ENCODE measurements around the gene REEP1. TPM values are rescaled to one million over a fixed set of nuclear protein-coding genes. Genes with fewer than 3 reads are reported as not detected.

REEP1 gene
- total RNA-seq, 2 experiments from 2014 or later = not detected

DNA sequence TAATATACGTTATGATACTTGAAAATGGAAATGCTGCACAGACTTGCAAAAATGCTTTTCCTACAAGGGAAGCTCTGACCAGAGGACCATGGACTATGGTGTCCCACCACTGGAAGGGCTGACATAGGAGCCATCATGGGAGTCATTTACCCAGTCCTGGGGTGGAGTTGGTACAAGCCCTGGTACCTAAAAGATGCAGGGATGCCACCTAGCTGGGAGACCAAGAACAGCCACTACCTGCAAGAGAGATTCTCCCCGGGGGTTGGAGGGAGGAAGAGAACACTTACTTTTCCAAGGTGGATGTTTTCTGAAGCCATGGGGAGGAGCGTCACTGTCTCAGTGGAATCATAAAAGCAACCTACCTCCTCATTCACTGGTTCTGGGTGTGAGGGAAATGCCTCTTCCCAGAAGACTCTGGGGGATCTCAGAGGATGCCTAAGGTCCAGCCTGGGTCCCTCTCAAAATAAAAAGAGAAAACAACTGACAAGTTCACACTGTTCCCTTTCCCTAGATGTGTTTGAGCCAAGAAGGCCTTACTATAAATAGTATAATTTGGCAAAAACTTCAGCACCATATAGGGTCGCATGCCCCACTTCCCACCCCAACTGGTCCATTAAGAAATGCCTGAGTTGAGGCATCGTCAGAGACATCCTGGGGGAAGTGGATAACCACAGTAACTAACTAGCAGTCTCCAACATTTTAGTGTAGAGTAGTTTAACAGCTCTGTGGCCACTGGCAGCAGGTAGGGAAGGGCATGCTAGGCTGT lies 39.9 kb downstream of the REEP1 start:
- ChIA-PET CTCF (ENCODE audit: unreplicated experiment) (no interaction called here), POLR2A (interaction anchor here (1.0 kb wide), 2 partner anchors 10 to 83 kb away, joined by 3 to 4 read pairs; no protein-coding TSS in a partner anchor)

DNA sequence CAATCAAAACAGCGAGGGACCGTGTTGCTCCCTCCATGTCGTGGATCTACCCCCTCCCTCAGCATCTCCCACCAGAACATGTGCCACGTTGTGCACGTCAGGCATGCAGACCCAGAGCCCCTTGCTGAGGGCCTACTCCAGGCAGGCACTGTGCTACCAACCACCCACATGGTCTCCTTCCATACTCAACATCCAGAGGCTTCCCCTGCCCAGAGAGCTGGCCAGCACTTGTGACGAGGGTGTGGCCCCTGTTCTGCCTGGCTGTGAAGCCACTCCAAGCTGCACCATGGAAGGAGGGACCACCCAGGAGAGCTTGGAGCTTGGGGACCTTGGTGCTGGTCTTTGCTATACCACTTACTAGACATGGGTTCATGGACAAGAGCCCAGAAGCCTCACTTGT lies 40.5 kb downstream of the REEP1 start:
- BruUV-seq (replicated peaks) = no TSS peak
- TF ChIP-seq, protein P1, sequence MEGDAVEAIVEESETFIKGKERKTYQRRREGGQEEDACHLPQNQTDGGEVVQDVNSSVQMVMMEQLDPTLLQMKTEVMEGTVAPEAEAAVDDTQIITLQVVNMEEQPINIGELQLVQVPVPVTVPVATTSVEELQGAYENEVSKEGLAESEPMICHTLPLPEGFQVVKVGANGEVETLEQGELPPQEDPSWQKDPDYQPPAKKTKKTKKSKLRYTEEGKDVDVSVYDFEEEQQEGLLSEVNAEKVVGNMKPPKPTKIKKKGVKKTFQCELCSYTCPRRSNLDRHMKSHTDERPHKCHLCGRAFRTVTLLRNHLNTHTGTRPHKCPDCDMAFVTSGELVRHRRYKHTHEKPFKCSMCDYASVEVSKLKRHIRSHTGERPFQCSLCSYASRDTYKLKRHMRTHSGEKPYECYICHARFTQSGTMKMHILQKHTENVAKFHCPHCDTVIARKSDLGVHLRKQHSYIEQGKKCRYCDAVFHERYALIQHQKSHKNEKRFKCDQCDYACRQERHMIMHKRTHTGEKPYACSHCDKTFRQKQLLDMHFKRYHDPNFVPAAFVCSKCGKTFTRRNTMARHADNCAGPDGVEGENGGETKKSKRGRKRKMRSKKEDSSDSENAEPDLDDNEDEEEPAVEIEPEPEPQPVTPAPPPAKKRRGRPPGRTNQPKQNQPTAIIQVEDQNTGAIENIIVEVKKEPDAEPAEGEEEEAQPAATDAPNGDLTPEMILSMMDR (conservative IDR thresholded peaks at IDR 0.05; ENCODE audit: low read length) = no peak
- TF ChIP-seq EZH2phosphoT487 (IDR thresholded peaks at IDR 0.05; ENCODE audit: borderline replicate concordance, low read depth, low read length) = no peak
- H3K9me3 ChIP-seq (ENCODE audit: low read length) = no peaks in the 10 kb centered on the region
- no peaks in the 10 kb centered on the region for H3K79me2 ChIP-seq (ENCODE audit: insufficient read depth, low read depth, low read length)
- H3K4me2 ChIP-seq (ENCODE audit: low read length) = no peak overlapping the region
- ChIA-PET CTCF (ENCODE audit: unreplicated experiment) (no interaction called here), POLR2A (interaction anchor here (1.0 kb wide), 1 partner anchor 10 kb away, joined by 3 read pairs; no protein-coding TSS in a partner anchor)
- H3K4me3 ChIP-seq (ENCODE audit: low read depth, low read length, poor library complexity, severe bottlenecking) = no peak overlapping the region
- intact Hi-C loops (cut with micrococcal nuclease; ENCODE audit: unreplicated experiment) = loop anchor here (5.0 kb wide), 1 partner anchor 75 kb away; no protein-coding TSS in a partner anchor
- no peaks in the 10 kb centered on the region for H3K36me3 ChIP-seq (ENCODE audit: insufficient read depth, low read length)
- H4K20me1 ChIP-seq (ENCODE audit: insufficient read depth, low read length) = no peaks in the 10 kb centered on the region
- DNase-seq (ENCODE audit: low spot score) = no peak
- no peaks in the 10 kb centered on the region for H3K9me2 ChIP-seq (ENCODE audit: insufficient read depth, low read length)
- H2AFZ ChIP-seq (ENCODE audit: low read length) = no peak overlapping the region
- H3K27ac ChIP-seq (ENCODE audit: low read depth, low read length, poor library complexity, severe bottlenecking) = no peak overlapping the region
- no peaks in the 10 kb centered on the region for H3K4me1 ChIP-seq (ENCODE audit: insufficient read depth, low read length, poor library complexity, severe bottlenecking)

More for the DNA sequence above, 39.9 kb downstream of the REEP1 start:
- Histone ChIP-seq H3K79me2 (ENCODE audit: insufficient read depth, low read depth, low read length) (no peaks in the 10 kb centered on the region), H4K20me1 (ENCODE audit: insufficient read depth, low read length) (no peaks in the 10 kb centered on the region), H3K4me2 (ENCODE audit: low read length) (no peak overlapping the region), H3K9me2 (ENCODE audit: insufficient read depth, low read length) (no peaks in the 10 kb centered on the region), H2AFZ (ENCODE audit: low read length) (no peak overlapping the region), H3K9me3 (ENCODE audit: low read length) (no peaks in the 10 kb centered on the region), H3K4me3 (ENCODE audit: low read depth, low read length, poor library complexity, severe bottlenecking) (no peak overlapping the region), H3K36me3 (ENCODE audit: insufficient read depth, low read length) (no peaks in the 10 kb centered on the region), H3K4me1 (ENCODE audit: insufficient read depth, low read length, poor library complexity, severe bottlenecking) (no peaks in the 10 kb centered on the region), H3K27ac (ENCODE audit: low read depth, low read length, poor library complexity, severe bottlenecking) (no peak overlapping the region)
- intact Hi-C loops (cut with micrococcal nuclease; ENCODE audit: unreplicated experiment) = loop anchor here (5.0 kb wide), 1 partner anchor 75 kb away; no protein-coding TSS in a partner anchor
- no peak for TF ChIP-seq EZH2phosphoT487 (IDR thresholded peaks at IDR 0.05; ENCODE audit: borderline replicate concordance, low read depth, low read length)
- TF ChIP-seq, protein P1 (conservative IDR thresholded peaks at IDR 0.05; ENCODE audit: low read length) = peak; percentile 58; the same call in 1 of the 2 replicates
- no TSS peak for BruUV-seq (replicated peaks)
- peak; percentile 28 for DNase-seq (ENCODE audit: low spot score)

DNA sequence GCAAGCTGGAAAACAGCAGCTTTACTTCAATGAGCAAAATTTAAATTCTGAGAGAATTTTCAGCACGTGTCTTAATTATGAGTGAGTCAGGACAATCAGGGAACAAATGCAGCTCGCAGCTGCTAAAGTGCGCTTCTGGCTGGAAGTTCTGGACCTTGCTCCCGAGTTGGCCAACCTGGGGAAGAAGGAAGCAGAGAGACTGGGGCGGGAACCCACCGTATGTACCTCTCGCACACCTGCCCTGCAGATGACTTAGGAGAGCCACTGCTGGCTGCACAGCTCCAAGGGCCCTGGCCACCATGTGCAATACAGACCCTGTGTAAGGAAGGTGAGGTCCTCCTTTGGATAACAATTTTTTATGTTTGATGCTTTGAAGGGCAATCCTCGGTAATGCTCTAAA lies 42.4 kb downstream of the REEP1 start:
- Histone ChIP-seq H3K4me3 (ENCODE audit: low read depth, low read length, poor library complexity, severe bottlenecking) (no peak overlapping the region), H3K4me1 (ENCODE audit: insufficient read depth, low read length, poor library complexity, severe bottlenecking) (no peaks in the 10 kb centered on the region), H3K4me2 (ENCODE audit: low read length) (no peak overlapping the region), H3K79me2 (ENCODE audit: insufficient read depth, low read depth, low read length) (no peaks in the 10 kb centered on the region), H3K9me2 (ENCODE audit: insufficient read depth, low read length) (no peaks in the 10 kb centered on the region), H3K9me3 (ENCODE audit: low read length) (no peaks in the 10 kb centered on the region), H4K20me1 (ENCODE audit: insufficient read depth, low read length) (no peaks in the 10 kb centered on the region), H3K36me3 (ENCODE audit: insufficient read depth, low read length) (no peaks in the 10 kb centered on the region), H3K27ac (ENCODE audit: low read depth, low read length, poor library complexity, severe bottlenecking) (no peak overlapping the region), H2AFZ (ENCODE audit: low read length) (no peak overlapping the region)
- DNase-seq (ENCODE audit: low spot score) = no peak
- intact Hi-C loops (cut with micrococcal nuclease; ENCODE audit: unreplicated experiment) = loop anchor here (5.0 kb wide), 1 partner anchor 73 kb away; no protein-coding TSS in a partner anchor
- no TSS peak for BruUV-seq (replicated peaks)
- TF ChIP-seq EZH2phosphoT487 (IDR thresholded peaks at IDR 0.05; ENCODE audit: borderline replicate concordance, low read depth, low read length) = no peak
- TF ChIP-seq, protein P1 (conservative IDR thresholded peaks at IDR 0.05; ENCODE audit: low read length) = no peak
- ChIA-PET CTCF (ENCODE audit: unreplicated experiment) (no interaction called here), POLR2A (interaction anchor here (0.7 kb wide), 1 partner anchor 80 kb away, joined by 3 read pairs; no protein-coding TSS in a partner anchor)
